Aortic smooth muscle cell (primary cell): ENCODE results near the gene KRTAP2-3. TPM values are rescaled to one million over a fixed set of nuclear protein-coding genes. Genes with fewer than 3 reads are reported as not detected.

Experiments used
- total RNA-seq: library from RNA; depleted of rRNA; stranded (reverse); fragments of >200 nt; gene quantifications from 2 replicates; pipeline ENCODE4 v1.2.3, GENCODE V29; 2014

The KRTAP2-3 gene
- total RNA-seq: not detected in 2 replicates

GRCh38 chr17:41060052-41060604 is at the start of gene KRTAP2-3:
KRTAP2-3 (minus strand) TSS chr17:41060114; CDS start chr17:41060050, 64 bp downstream.

DNA sequence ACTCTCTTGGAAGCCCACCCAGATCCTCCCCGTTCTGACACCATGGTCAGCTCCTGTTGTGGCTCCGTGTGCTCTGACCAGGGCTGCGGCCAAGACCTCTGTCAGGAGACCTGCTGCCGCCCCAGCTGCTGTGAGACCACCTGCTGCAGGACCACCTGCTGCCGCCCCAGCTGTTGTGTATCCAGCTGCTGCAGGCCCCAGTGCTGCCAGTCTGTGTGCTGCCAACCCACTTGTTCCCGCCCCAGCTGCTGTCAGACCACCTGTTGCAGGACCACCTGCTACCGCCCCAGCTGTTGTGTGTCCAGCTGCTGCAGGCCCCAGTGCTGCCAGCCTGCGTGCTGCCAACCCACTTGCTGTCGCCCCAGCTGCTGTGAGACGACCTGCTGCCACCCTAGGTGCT is 45.4 kb upstream of the KRTAP2-3 start, which contains the start of gene KRTAP4-9:
TSS of gene KRTAP4-9 (plus strand) at position 43 of the 400 bp plus-strand sequence. CDS start at position 43, 0 bp downstream.

GRCh38 chr17:41101586-41102259 is 41.8 kb upstream of the KRTAP2-3 start, which contains the start of gene KRTAP4-16:
KRTAP4-16 (minus strand) TSS chr17:41102209; CDS start chr17:41102209, 0 bp downstream.

DNA sequence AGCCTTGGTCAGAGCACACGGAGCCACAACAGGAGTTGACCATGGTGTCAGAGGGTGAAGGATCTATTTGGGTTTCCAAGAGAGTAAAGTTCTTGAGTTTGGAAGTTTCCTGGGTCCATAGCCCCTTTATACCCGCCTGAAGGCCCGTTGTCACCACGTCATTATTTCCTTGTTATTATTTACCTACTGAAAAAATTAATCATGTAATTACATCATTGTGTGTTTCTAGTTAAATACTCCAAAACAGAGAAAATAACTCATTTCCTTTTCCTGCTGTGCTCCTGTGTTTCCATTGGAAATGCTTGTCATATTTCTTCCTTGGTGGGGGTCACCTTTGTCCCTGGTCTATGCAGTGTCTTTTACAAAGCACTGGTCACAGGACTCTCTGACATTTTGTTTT is 38.1 kb upstream of the KRTAP2-3 start, which contains the start of gene KRTAP4-8:
TSS of gene KRTAP4-8 (minus strand) at position 101 of the 400 bp plus-strand sequence. CDS start at position 43, 58 bp downstream.

GRCh38 chr17:41084100-41084856 is 24.4 kb upstream of the KRTAP2-3 start, which contains the start of gene KRTAP4-7:
KRTAP4-7 (plus strand) TSS chr17:41084150; CDS start chr17:41084207, 57 bp downstream.

DNA sequence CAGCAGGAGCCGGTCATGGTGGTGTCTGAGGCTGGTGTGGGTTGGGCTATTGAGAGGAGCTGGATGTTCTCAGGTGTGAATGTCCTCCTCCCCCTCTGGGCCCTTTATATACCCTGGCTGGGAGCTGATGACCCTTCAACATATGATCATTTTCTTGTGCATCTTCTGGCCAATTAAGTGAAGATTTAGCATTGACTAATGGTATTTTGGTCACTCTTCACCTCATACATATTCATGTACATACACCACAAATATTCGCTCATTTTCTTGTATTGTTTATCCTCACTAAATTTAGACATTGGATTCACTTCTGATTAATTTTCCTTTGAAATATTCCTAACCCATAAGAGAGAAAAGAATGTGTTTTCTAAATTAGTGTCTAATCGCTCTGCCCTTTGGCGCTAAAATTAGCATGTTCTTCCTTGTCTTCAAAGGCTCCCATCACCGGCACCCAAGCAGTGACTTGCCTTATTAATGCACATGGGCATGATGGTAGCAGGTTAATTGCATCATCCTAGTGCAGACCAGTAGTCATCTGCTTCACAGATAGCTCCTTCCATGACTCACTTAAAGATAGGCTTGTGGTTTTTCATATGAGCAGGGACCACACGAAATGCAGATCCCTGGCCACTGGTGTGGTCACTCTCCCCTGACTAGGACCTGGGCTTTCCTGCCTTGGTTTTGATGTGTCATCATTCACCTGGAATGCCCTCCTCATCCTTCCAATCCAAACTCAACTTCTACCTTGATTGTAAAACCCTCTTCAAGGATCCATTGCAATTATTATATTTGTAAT is 6.1 kb upstream of the KRTAP2-3 start, which contains the start of gene KRTAP2-4:
TSS of gene KRTAP2-4 (minus strand) at position 51 of the 796 bp plus-strand sequence. CDS start at position 17, 34 bp downstream.

DNA sequence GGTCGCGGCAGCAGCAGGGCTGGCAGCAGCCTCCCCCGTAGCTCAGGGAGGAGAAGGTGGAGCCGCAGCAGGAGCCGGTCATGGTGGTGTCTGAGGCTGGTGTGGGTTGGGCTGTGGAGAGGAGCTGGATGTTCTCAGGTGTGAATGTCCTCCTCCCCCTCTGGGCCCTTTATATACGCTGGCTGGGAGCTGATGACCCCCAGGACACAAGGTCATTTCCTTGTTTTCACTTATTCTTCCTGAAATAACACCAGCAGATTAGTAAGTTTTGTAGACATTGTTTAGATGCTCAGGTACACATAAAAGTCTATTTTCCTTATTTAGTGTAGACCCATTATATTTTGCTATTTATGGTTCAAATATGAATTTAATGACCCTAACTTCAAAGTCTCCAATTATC is 4.8 kb downstream of the KRTAP2-3 start, which contains the start of gene KRTAP2-2:
TSS of gene KRTAP2-2 (minus strand) at position 101 of the 400 bp plus-strand sequence. CDS start at position 82, 19 bp downstream.

DNA sequence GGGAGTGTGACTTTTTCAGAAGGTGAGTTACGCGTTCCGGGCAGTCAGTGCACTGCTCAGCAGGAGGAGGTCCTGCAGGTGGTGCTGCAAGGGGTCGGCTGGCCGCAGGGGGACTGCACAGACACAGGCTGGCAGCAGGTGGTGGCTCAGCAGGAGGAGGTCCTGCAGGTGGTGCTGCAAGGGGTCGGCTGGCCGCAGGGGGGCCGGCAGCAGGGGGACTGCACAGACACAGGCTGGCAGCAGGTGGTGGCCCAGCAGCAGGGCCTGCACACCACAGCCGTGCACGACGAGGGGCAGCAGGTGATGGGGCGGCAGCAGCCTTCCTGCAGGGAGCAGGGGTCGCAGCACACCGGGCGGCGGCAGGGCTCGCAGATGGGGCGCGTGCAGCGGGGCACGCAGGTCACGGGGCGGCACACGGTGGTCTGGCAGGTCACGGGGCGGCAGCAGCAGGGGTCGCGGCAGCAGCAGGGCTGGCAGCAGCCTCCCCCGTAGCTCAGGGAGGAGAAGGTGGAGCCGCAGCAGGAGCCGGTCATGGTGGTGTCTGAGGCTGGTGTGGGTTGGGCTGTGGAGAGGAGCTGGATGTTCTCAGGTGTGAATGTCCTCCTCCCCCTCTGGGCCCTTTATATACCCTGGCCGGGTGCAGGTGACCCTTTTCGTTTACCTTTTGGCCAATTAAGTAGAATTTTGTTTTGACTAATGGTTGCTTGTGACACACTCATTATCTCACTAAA is 13.0 kb downstream of the KRTAP2-3 start, which contains the start of gene KRTAP2-1:
TSS of gene KRTAP2-1 (minus strand) at position 582 of the 731 bp plus-strand sequence. CDS start at position 533, 49 bp downstream.

GRCh38 chr17:41040783-41041571 is 18.9 kb downstream of the KRTAP2-3 start, which contains the start of gene KRTAP1-1:
KRTAP1-1 (minus strand) TSS chr17:41041450; CDS start chr17:41041397, 53 bp downstream.

DNA sequence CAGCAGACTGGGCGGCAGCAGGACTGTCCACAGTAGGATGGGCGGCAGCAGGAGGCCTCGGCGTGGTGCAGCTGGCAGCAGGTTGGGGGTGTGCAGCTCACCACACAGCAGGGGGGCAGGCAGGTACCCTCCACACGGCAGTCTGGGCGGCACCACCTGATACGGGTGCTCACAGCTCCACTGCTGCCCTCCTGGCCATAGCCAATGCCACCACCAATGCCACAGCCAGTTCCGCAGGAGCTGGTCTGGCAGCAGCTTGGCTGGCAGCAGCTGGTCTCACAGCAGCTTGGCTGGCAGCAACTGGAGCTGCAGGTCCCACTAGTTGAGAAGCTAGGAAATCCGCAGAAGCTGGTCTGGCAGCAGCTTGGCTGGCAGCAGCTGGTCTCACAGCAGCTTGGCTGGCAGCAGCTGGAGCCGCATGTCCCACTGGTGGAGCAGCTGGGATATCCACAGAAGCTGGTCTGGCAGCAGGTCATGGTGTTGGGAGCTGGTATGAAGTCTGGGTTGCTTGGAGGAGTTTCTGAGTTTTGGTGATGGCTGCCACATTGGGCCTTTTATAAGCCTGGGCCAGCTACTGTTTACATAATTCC is 25.5 kb downstream of the KRTAP2-3 start, which contains the start of gene KRTAP1-3:
TSS of gene KRTAP1-3 (minus strand) at position 529 of the 590 bp plus-strand sequence. CDS start at position 476, 53 bp downstream.

GRCh38 chr17:41029633-41030245 is 30.2 kb downstream of the KRTAP2-3 start, which contains the start of gene KRTAP1-4:
KRTAP1-4 (minus strand) TSS chr17:41030195; CDS start chr17:41030078, 117 bp downstream.

DNA sequence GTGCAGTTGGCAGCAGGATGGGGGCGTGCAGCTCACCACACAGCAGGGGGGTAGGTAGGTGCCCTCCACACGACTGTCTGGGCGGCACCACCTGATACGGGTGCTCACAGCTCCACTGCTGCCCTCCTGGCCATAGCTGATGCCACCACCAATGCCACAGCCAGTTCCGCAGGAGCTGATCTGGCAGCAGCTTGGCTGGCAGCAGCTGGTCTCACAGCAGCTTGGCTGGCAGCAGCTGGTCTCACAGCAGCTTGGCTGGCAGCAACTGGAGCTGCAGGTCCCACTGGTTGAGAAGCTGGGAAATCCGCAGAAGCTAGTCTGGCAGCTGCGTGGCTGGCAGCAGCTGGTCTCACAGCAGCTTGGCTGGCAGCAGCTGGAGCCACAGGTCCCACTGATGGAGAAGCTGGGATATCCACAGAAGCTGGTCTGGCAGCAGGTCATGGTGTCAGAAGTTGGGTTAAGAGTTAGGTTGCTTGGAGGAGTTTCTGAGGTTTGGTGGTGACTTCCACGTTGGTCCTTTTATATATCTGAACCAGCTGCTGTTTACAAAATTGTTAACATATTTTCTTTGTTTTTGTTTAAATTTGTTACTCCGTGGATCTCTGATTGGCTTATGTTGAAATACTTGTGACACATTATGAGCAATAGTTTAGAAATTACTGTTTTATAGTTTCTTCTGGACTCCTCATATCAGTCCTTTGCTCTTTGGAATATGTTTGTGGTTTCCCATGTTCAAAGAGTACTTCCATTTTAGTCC is 33.0 kb downstream of the KRTAP2-3 start, which contains the start of gene KRTAP1-5:
TSS of gene KRTAP1-5 (minus strand) at position 494 of the 757 bp plus-strand sequence. CDS start at position 441, 53 bp downstream.

Other genes with a start within 250 kb of the KRTAP2-3 start
- gene KRT10, start 237.5 kb downstream of the KRTAP2-3 start, total RNA-seq: 3.0 and 3.8 TPM in 2 replicates
- gene KRT12, start 192.9 kb downstream of the KRTAP2-3 start, total RNA-seq: not detected in 2 replicates
- not detected in 2 replicates for gene KRT20, start 174.9 kb downstream of the KRTAP2-3 start, total RNA-seq
- gene KRT23, start 122.5 kb downstream of the KRTAP2-3 start, total RNA-seq: not detected in 2 replicates
- not detected in 2 replicates for gene KRT39, start 93.2 kb downstream of the KRTAP2-3 start, total RNA-seq
- gene KRT40, start 75.8 kb downstream of the KRTAP2-3 start, total RNA-seq: not detected in 2 replicates
- not detected in 2 replicates for gene KRTAP3-3, start 66.0 kb downstream of the KRTAP2-3 start, total RNA-seq
- gene KRTAP3-2, start 60.2 kb downstream of the KRTAP2-3 start, total RNA-seq: not detected in 2 replicates
- gene KRTAP3-1, start 51.0 kb downstream of the KRTAP2-3 start, total RNA-seq: not detected in 2 replicates
- not detected in 2 replicates for gene KRTAP1-5, start 32.9 kb downstream of the KRTAP2-3 start, total RNA-seq
- gene KRTAP1-4, start 29.9 kb downstream of the KRTAP2-3 start, total RNA-seq: not detected in 2 replicates
- gene KRTAP1-3, start 25.2 kb downstream of the KRTAP2-3 start, total RNA-seq: not detected in 2 replicates
- not detected in 2 replicates for gene KRTAP1-1, start 18.7 kb downstream of the KRTAP2-3 start, total RNA-seq
- gene KRTAP2-1, start 12.8 kb downstream of the KRTAP2-3 start, total RNA-seq: not detected in 2 replicates
- gene KRTAP2-2, start 4.9 kb downstream of the KRTAP2-3 start, total RNA-seq: not detected in 2 replicates
- gene KRTAP2-4, start 5.8 kb upstream of the KRTAP2-3 start, total RNA-seq: not detected in 2 replicates
- gene KRTAP4-7, start 24.0 kb upstream of the KRTAP2-3 start, total RNA-seq: not detected in 2 replicates
- not detected in 2 replicates for gene KRTAP4-8, start 38.0 kb upstream of the KRTAP2-3 start, total RNA-seq
- not detected in 2 replicates for gene KRTAP4-16, start 42.1 kb upstream of the KRTAP2-3 start, total RNA-seq
- gene KRTAP4-9, start 45.3 kb upstream of the KRTAP2-3 start, total RNA-seq: not detected in 2 replicates
- not detected in 2 replicates for gene KRTAP4-11, start 58.3 kb upstream of the KRTAP2-3 start, total RNA-seq
- not detected in 2 replicates for gene KRTAP4-12, start 64.1 kb upstream of the KRTAP2-3 start, total RNA-seq
- not detected in 2 replicates for gene KRTAP4-6, start 80.4 kb upstream of the KRTAP2-3 start, total RNA-seq
- not detected in 2 replicates for gene KRTAP4-5, start 89.7 kb upstream of the KRTAP2-3 start, total RNA-seq
- gene KRTAP4-4, start 100.6 kb upstream of the KRTAP2-3 start, total RNA-seq: not detected in 2 replicates
- gene KRTAP4-3, start 108.1 kb upstream of the KRTAP2-3 start, total RNA-seq: not detected in 2 replicates
- gene KRTAP4-2, start 118.1 kb upstream of the KRTAP2-3 start, total RNA-seq: not detected in 2 replicates
- not detected in 2 replicates for gene KRTAP4-1, start 124.8 kb upstream of the KRTAP2-3 start, total RNA-seq
- not detected in 2 replicates for gene KRTAP9-1, start 129.8 kb upstream of the KRTAP2-3 start, total RNA-seq
- gene KRTAP9-2, start 166.5 kb upstream of the KRTAP2-3 start, total RNA-seq: not detected in 2 replicates
- not detected in 2 replicates for gene KRTAP9-3, start 172.3 kb upstream of the KRTAP2-3 start, total RNA-seq
- not detected in 2 replicates for gene KRTAP9-8, start 177.9 kb upstream of the KRTAP2-3 start, total RNA-seq
- not detected in 2 replicates for gene KRTAP9-4, start 189.6 kb upstream of the KRTAP2-3 start, total RNA-seq
- gene KRTAP9-9, start 195.3 kb upstream of the KRTAP2-3 start, total RNA-seq: not detected in 2 replicates
- gene KRTAP9-6, start 205.3 kb upstream of the KRTAP2-3 start, total RNA-seq: not detected in 2 replicates
- gene KRTAP9-7, start 215.6 kb upstream of the KRTAP2-3 start, total RNA-seq: not detected in 2 replicates
- gene KRTAP29-1, start 242.7 kb upstream of the KRTAP2-3 start, total RNA-seq: not detected in 2 replicates
- not detected in 2 replicates for gene KRTAP16-1, start 249.2 kb upstream of the KRTAP2-3 start, total RNA-seq